HG03460 (cell line): ENCODE results near the gene SPACA1.

Experiments
- ATAC-seq: cut with Tn5 transposase; IDR thresholded peaks from one replicate; pipeline ENCODE4 v1.9.1; 2021; ENCODE audit not compliant: unreplicated experiment

Gene SPACA1

GRCh38 chr6:88089708-88090107 is 42.1 kb downstream of the SPACA1 start:
- ATAC-seq, result no peak

GRCh38 chr6:88105741-88106340 is 58.2 kb downstream of the SPACA1 start:
- ATAC-seq, result no peak

GRCh38 chr6:88107241-88107640 is 59.6 kb downstream of the SPACA1 start:
- no peak for ATAC-seq

GRCh38 chr6:88111991-88112390 is 64.3 kb downstream of the SPACA1 start:
- no peak for ATAC-seq

GRCh38 chr6:88114838-88115237 is 67.2 kb downstream of the SPACA1 start:
- no peak for ATAC-seq

- no peak for ATAC-seq
Observed at GRCh38 chr6:88115307-88115706, 67.7 kb downstream of the SPACA1 start.

GRCh38 chr6:88116276-88116675 is 68.6 kb downstream of the SPACA1 start:
- no peak for ATAC-seq
